Vagina (tissue), 2 donors: Measurements from ENCODE around the gene ADAD1. TPM values are rescaled to one million over a fixed set of nuclear protein-coding genes. Genes with fewer than 3 reads are reported as not detected.

Experiments used
- DNase-seq, 2 donors: peaks; one replicate each; pipeline ENCODE4 v3.0.0-alpha.2; 2017; ENCODE audit errors: extremely low spot score in 2 of 2
- H3K27ac ChIP-seq: fragments of 200-600 bp; sonication (generic); one replicate; pipeline ENCODE4 v1.5.1; 2019
- H3K27me3 ChIP-seq: fragments of 200-600 bp; sonication (generic); one replicate; pipeline ENCODE4 v1.5.1; 2019
- H3K36me3 ChIP-seq, 2 donors: fragments of 200-600 bp; sonication (generic); one replicate each; pipeline ENCODE4 v1.5.1; 2017 to 2019
- H3K4me1 ChIP-seq: fragments of 200-600 bp; sonication (generic); one replicate; pipeline ENCODE4 v1.5.1; 2019
- H3K4me3 ChIP-seq, 2 donors: fragments of 200-600 bp; sonication (generic); 1 replicate in 1 of 2; 2 replicates in 1 of 2; pipeline ENCODE4 v1.5.1; 2016 to 2019
- H3K9me3 ChIP-seq: fragments of 200-600 bp; sonication (generic); one replicate; pipeline ENCODE4 v1.5.1; 2019
- CTCF ChIP-seq, 3 experiments: fragments of 450-650 bp in 2 of 3; fragments of 200-600 bp in 1 of 3; sonication (generic) in 1 of 3; IDR thresholded peaks; one replicate each; pipeline ENCODE4 v1.5.1; 2017 to 2019; ENCODE audit warnings: antibody characterized with exemption in 3 of 3, mild to moderate bottlenecking in 2 of 3, moderate library complexity in 2 of 3
- POLR2A ChIP-seq, 2 donors: fragments of 450-650 bp; IDR thresholded peaks; one replicate each; pipeline ENCODE4 v1.6.1; 2017; ENCODE audit warnings: antibody characterized with exemption in 2 of 2, mild to moderate bottlenecking in 2 of 2, moderate library complexity in 2 of 2
- POLR2AphosphoS5 ChIP-seq, 2 donors: sonication (generic); formaldehyde crosslinking; IDR thresholded peaks; one replicate each; pipeline ENCODE4 v1.9.0; 2017; ENCODE audit warnings: antibody characterized with exemption in 2 of 2, mild to moderate bottlenecking in 2 of 2, low read depth in 1 of 2; ENCODE audit not compliant: insufficient read depth in 1 of 2
- intact Hi-C: fragments of 100-400 bp; cut with DNase I; formaldehyde crosslinking; loops from one replicate; pipeline ENCODE4 v1.15.1; 2023
- total RNA-seq: library from RNA; depleted of rRNA; stranded (reverse); fragments of >200 nt; gene quantifications from one replicate; pipeline ENCODE4 v1.2.3, GENCODE V29; 2016

The ADAD1 gene
- total RNA-seq, 1 donor from 2014 or later: not detected

- Histone ChIP-seq H3K36me3 (no peaks in the 10 kb centered on the region), H3K27me3 (no peaks in the 10 kb centered on the region), H3K9me3 (no peaks in the 10 kb centered on the region), H3K4me1 (no peaks in the 10 kb centered on the region), H3K27ac (no peak overlapping the region), H3K4me3 (no peak overlapping the region)
- no peak for DNase-seq
- TF ChIP-seq CTCF (IDR thresholded peaks at IDR 0.05) (no peak), POLR2AphosphoS5 (IDR thresholded peaks at IDR 0.05; ENCODE audit: insufficient read depth in 1 of 2, low read depth in 1 of 2) (no peak), POLR2A (IDR thresholded peaks at IDR 0.05) (no peak)
- intact Hi-C loops: no loop called here
Measured at GRCh38 chr4:122403861-122404260, 25.1 kb downstream of the ADAD1 start.

DNA sequence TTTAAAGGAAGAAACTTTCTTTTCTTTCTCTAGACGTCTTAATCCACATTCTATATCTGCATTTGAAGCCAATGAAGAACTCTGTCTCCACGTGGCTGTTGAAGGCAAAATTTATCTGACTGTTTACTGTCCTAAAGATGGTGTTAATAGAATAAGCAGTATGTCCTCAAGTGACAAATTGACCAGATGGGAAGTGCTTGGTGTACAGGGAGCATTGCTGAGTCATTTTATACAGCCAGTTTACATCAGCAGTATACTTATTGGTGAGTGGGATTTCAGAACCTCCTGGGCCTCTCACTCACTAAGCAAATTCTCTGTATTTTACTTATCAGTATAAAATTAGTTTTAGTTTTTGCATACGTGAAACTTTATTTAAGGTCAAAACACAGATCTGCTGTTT lies 33.7 kb downstream of the ADAD1 start:
- H3K4me1 ChIP-seq: no peaks in the 10 kb centered on the region
- no peak for DNase-seq
- H3K27me3 ChIP-seq: no peaks in the 10 kb centered on the region
- TF ChIP-seq POLR2AphosphoS5 (IDR thresholded peaks at IDR 0.05; ENCODE audit: insufficient read depth in 1 of 2, low read depth in 1 of 2) (no peak), CTCF (IDR thresholded peaks at IDR 0.05) (no peak), POLR2A (IDR thresholded peaks at IDR 0.05) (no peak)
- H3K9me3 ChIP-seq: no peaks in the 10 kb centered on the region
- H3K4me3 ChIP-seq: no peak overlapping the region
- no peak overlapping the region for H3K27ac ChIP-seq
- intact Hi-C loops: no loop called here
- no peaks in the 10 kb centered on the region for H3K36me3 ChIP-seq

- no peaks in the 10 kb centered on the region for H3K27me3 ChIP-seq
- H3K36me3 ChIP-seq: no peaks in the 10 kb centered on the region
- DNase-seq: no peak
- H3K4me1 ChIP-seq: no peaks in the 10 kb centered on the region
- no peak overlapping the region for H3K27ac ChIP-seq
- no peaks in the 10 kb centered on the region for H3K9me3 ChIP-seq
- TF ChIP-seq CTCF (IDR thresholded peaks at IDR 0.05) (no peak), POLR2AphosphoS5 (IDR thresholded peaks at IDR 0.05; ENCODE audit: insufficient read depth in 1 of 2, low read depth in 1 of 2) (no peak), POLR2A (IDR thresholded peaks at IDR 0.05) (no peak)
- H3K4me3 ChIP-seq: no peak overlapping the region
- intact Hi-C loops: no loop called here
Measured at GRCh38 chr4:122423246-122423645, 44.4 kb downstream of the ADAD1 start.

- Histone ChIP-seq H3K36me3 (no peaks in the 10 kb centered on the region), H3K9me3 (no peaks in the 10 kb centered on the region), H3K27me3 (no peaks in the 10 kb centered on the region), H3K4me3 (no peak overlapping the region), H3K4me1 (no peaks in the 10 kb centered on the region), H3K27ac (no peak overlapping the region)
- intact Hi-C loops: no loop called here
- DNase-seq: no peak
- TF ChIP-seq CTCF (IDR thresholded peaks at IDR 0.05) (no peak), POLR2AphosphoS5 (IDR thresholded peaks at IDR 0.05; ENCODE audit: insufficient read depth in 1 of 2, low read depth in 1 of 2) (no peak), POLR2A (IDR thresholded peaks at IDR 0.05) (no peak)
Measured at GRCh38 chr4:122431351-122431750, 52.5 kb downstream of the ADAD1 start.

GRCh38 chr4:122434285-122434684 lies 55.5 kb downstream of the ADAD1 start:
- TF ChIP-seq POLR2AphosphoS5 (IDR thresholded peaks at IDR 0.05; ENCODE audit: insufficient read depth in 1 of 2, low read depth in 1 of 2): no peak
- TF ChIP-seq CTCF (IDR thresholded peaks at IDR 0.05): no peak
- TF ChIP-seq POLR2A (IDR thresholded peaks at IDR 0.05): no peak

More at GRCh38 chr4:122434285-122434684, 55.5 kb downstream of the ADAD1 start:
- Histone ChIP-seq H3K4me3 (no peak overlapping the region), H3K27me3 (no peaks in the 10 kb centered on the region), H3K9me3 (no peaks in the 10 kb centered on the region), H3K27ac (no peak overlapping the region), H3K4me1 (no peaks in the 10 kb centered on the region), H3K36me3 (no peaks in the 10 kb centered on the region)
- no peak for DNase-seq
- intact Hi-C loops: no loop called here
